ENCODE measurements around the gene PDE3A.

The PDE3A gene

GRCh38 chr12:20495997-20496396 lies 127.7 kb downstream of the PDE3A start:
- DNase-seq (ENCODE audit: low read depth), result no peak

- no peak for DNase-seq (ENCODE audit: low read depth)
Measured at GRCh38 chr12:20497707-20498106, 129.4 kb downstream of the PDE3A start.

- no peak for DNase-seq (ENCODE audit: low read depth)
Measured at GRCh38 chr12:20501958-20502357, 133.6 kb downstream of the PDE3A start.

GRCh38 chr12:20503858-20504257 lies 135.5 kb downstream of the PDE3A start:
- no peak for DNase-seq (ENCODE audit: low read depth)

- DNase-seq (ENCODE audit: low read depth), result no peak
Measured at GRCh38 chr12:20505056-20505455, 136.7 kb downstream of the PDE3A start.

- DNase-seq (ENCODE audit: low read depth), result no peak
Measured at GRCh38 chr12:20507056-20507455, 138.7 kb downstream of the PDE3A start.

GRCh38 chr12:20507711-20508110 lies 139.4 kb downstream of the PDE3A start:
- no peak for DNase-seq (ENCODE audit: low read depth)

GRCh38 chr12:20508359-20508758 lies 140.0 kb downstream of the PDE3A start:
- DNase-seq (ENCODE audit: low read depth), result no peak

GRCh38 chr12:20508962-20509361 lies 140.6 kb downstream of the PDE3A start:
- no peak for DNase-seq (ENCODE audit: low read depth)

GRCh38 chr12:20510811-20511210 lies 142.5 kb downstream of the PDE3A start:
- no peak for DNase-seq (ENCODE audit: low read depth)

GRCh38 chr12:20513189-20513588 lies 144.9 kb downstream of the PDE3A start:
- no peak for DNase-seq (ENCODE audit: low read depth)

- no peak for DNase-seq (ENCODE audit: low read depth)
Measured at GRCh38 chr12:20514598-20514997, 146.3 kb downstream of the PDE3A start.

GRCh38 chr12:20520532-20520931 lies 152.2 kb downstream of the PDE3A start:
- no peak for DNase-seq (ENCODE audit: low read depth)

- no peak for DNase-seq (ENCODE audit: low read depth)
Measured at GRCh38 chr12:20523658-20524057, 155.3 kb downstream of the PDE3A start.

- no peak for DNase-seq (ENCODE audit: low read depth)
Measured at GRCh38 chr12:20524113-20524512, 155.8 kb downstream of the PDE3A start.

- no peak for DNase-seq (ENCODE audit: low read depth)
Measured at GRCh38 chr12:20525064-20525610, 156.8 kb downstream of the PDE3A start.

- DNase-seq (ENCODE audit: low read depth), result no peak
Measured at GRCh38 chr12:20527417-20528163, 159.3 kb downstream of the PDE3A start.

- DNase-seq (ENCODE audit: low read depth), result no peak
Measured at GRCh38 chr12:20528208-20528607, 159.9 kb downstream of the PDE3A start.

- DNase-seq (ENCODE audit: low read depth), result no peak
Measured at GRCh38 chr12:20546267-20546666, 177.9 kb downstream of the PDE3A start.

GRCh38 chr12:20547816-20548575 lies 179.7 kb downstream of the PDE3A start:
- DNase-seq (ENCODE audit: low read depth), result no peak

- no peak for DNase-seq (ENCODE audit: low read depth)
Measured at GRCh38 chr12:20548611-20549010, 180.3 kb downstream of the PDE3A start.

GRCh38 chr12:20549108-20549719 lies 180.9 kb downstream of the PDE3A start:
- DNase-seq (ENCODE audit: low read depth), result peak; percentile 40
